Caco-2 (cell line): ENCODE results near the gene RBM5. TPM values are rescaled to one million over a fixed set of nuclear protein-coding genes. Genes with fewer than 3 reads are reported as not detected.

ENCODE experiments used
- BruUV-seq: library from RNA; stranded (reverse); fragments of 400-500 nt; replicated peaks from 2 replicates; lab custom pipeline; 2021; lab: Mats Ljungman, UMichigan
- CTCF ChIA-PET: fragments of 300-600 bp; sonication (Branson Sonifier 250); formaldehyde crosslinking; loops from one replicate; lab custom pipeline; 2022; ENCODE audit warnings: antibody characterized with exemption; lab: Charles Lee
- POLR2A ChIA-PET: fragments of 300-600 bp; sonication (Branson Sonifier 250); formaldehyde crosslinking; loops from one replicate; lab custom pipeline; 2022; ENCODE audit warnings: antibody characterized with exemption; lab: Charles Lee
- DNase-seq, 2 experiments: peaks; one replicate each; pipeline versions ENCODE4 v3.0.0 to v3.0.0-alpha.2; 2020 to 2022
- H3K27me3 ChIP-seq: replicated peaks from 2 replicates; pipeline ENCODE4 v1.6.0; 2011; ENCODE audit warnings: low read length; ENCODE audit not compliant: control insufficient read depth, insufficient read depth
- H3K36me3 ChIP-seq: 2 replicates; pipeline ENCODE4 v1.5.1; 2011; ENCODE audit warnings: low read length; ENCODE audit not compliant: control insufficient read depth, insufficient read depth
- H3K4me1 ChIP-seq: fragments of 250-450 bp; sonication (Bioruptor Pico); 2 replicates; pipeline ENCODE4 v1.5.1; 2020; ENCODE audit warnings: mild to moderate bottlenecking
- H3K4me3 ChIP-seq: 2 replicates; pipeline ENCODE4 v1.5.1; 2011; ENCODE audit warnings: low read depth, mild to moderate bottlenecking, control low read depth, low read length
- H3K9me3 ChIP-seq: fragments of 250-450 bp; sonication (Bioruptor Pico); 2 replicates; pipeline ENCODE4 v1.5.1; 2020; ENCODE audit warnings: mild to moderate bottlenecking, moderate library complexity
- H3K27ac Mint-ChIP-seq: one replicate; pipeline ENCODE4 v1.8.0; 2022; ENCODE audit warnings: mixed read lengths; ENCODE audit not compliant: unreplicated experiment
- H3K27me3 Mint-ChIP-seq: one replicate; pipeline ENCODE4 v1.8.0; 2022; ENCODE audit warnings: mixed read lengths; ENCODE audit not compliant: insufficient read depth, unreplicated experiment
- H3K36me3 Mint-ChIP-seq: one replicate; pipeline ENCODE4 v1.8.0; 2022; ENCODE audit warnings: mild to moderate bottlenecking, mixed read lengths; ENCODE audit not compliant: insufficient read depth, unreplicated experiment
- H3K4me1 Mint-ChIP-seq: one replicate; pipeline ENCODE4 v1.8.0; 2022; ENCODE audit warnings: low read depth, mixed read lengths; ENCODE audit not compliant: unreplicated experiment
- H3K4me3 Mint-ChIP-seq: one replicate; pipeline ENCODE4 v1.8.0; 2022; ENCODE audit warnings: mild to moderate bottlenecking, moderate library complexity, mixed read lengths; ENCODE audit not compliant: unreplicated experiment
- H3K9me3 Mint-ChIP-seq: one replicate; pipeline ENCODE4 v1.8.0; 2022; ENCODE audit warnings: mixed read lengths; ENCODE audit not compliant: unreplicated experiment
- intact Hi-C: fragments of 100-400 bp; cut with micrococcal nuclease; formaldehyde crosslinking; loops from one replicate; pipeline ENCODE4 v1.10.0; 2022; ENCODE audit not compliant: unreplicated experiment
- total RNA-seq: library from RNA; stranded (reverse); gene quantifications from 2 replicates; pipeline ENCODE4 v1.2.3, GENCODE V29; 2022
- TF ChIP-seq, protein P1 (sequence below), 2 experiments: fragments of 200-600 bp in 1 of 2; IDR thresholded peaks; 1 replicate in 1 of 2; 2 replicates in 1 of 2; pipeline versions ENCODE4 v1.5.1 to v1.8.0; 2011 to 2022; ENCODE audit warnings: antibody characterized with exemption in 1 of 2, control low read depth in 1 of 2, inconsistent platforms in 1 of 2, low read depth in 1 of 2, low read length in 1 of 2, mild to moderate bottlenecking in 1 of 2, moderate library complexity in 1 of 2; ENCODE audit not compliant: insufficient read depth in 1 of 2, severe bottlenecking in 1 of 2, unreplicated experiment in 1 of 2

The RBM5 gene
- total RNA-seq, 1 experiment from 2014 or later = 145 TPM

DNA sequence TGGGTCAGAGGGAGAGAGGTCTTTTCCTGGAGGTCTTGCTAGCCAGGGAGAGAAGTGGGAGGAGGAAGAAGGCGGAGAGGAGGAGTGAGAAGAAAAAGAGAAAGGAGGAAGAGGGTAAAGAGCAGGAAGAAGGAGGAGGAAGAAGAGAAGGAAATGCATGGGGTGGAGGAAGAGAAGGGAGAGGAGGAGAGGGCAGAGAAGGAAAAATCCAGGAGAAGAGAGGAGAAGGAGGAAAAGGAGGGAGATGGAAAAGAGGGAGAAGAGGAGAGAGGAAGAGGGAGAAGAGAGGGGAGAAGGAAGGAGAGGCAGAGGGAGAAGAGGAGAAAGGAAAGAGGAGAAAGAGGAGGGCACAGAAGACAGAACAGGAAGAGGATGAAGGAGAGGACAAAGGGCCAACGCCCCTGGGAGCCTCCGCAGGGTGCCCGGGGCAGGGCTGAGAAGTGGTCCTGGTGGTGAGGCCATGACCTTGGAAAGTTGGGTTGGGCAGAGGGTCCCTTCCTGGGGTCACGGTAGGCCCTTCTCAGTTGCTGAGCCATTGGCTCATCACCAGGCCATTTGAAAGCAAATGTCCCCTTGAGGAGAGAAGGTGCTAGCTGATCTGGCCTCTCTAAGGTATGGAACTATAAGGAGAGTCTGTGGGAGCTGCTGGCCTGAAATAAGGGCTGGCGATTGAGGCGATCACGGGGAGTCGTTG is 65.2 kb downstream of the RBM5 start:
- peaks cover 25% of the 10 kb centered on the region for H3K4me1 ChIP-seq
- no peaks in the 10 kb centered on the region for H3K27me3 ChIP-seq
- Mint-ChIP-seq H3K4me3 (peak overlapping the region; percentile 86), H3K27ac (no peak overlapping the region), H3K4me1 (peaks cover 40% of the 10 kb centered on the region), H3K9me3 (no peaks in the 10 kb centered on the region), H3K27me3 (no peaks in the 10 kb centered on the region), H3K36me3 (peaks cover 14% of the 10 kb centered on the region)
- ChIA-PET POLR2A (no interaction called here), CTCF (interaction anchor here (1.0 kb wide), 1 partner anchor 17 kb away, joined by 3 read pairs; no protein-coding TSS in a partner anchor)
- no peaks in the 10 kb centered on the region for H3K36me3 ChIP-seq
- BruUV-seq = no TSS peak
- peak overlapping the region; percentile 70 for H3K4me3 ChIP-seq
- H3K9me3 ChIP-seq = no peaks in the 10 kb centered on the region
- TF ChIP-seq, protein P1, sequence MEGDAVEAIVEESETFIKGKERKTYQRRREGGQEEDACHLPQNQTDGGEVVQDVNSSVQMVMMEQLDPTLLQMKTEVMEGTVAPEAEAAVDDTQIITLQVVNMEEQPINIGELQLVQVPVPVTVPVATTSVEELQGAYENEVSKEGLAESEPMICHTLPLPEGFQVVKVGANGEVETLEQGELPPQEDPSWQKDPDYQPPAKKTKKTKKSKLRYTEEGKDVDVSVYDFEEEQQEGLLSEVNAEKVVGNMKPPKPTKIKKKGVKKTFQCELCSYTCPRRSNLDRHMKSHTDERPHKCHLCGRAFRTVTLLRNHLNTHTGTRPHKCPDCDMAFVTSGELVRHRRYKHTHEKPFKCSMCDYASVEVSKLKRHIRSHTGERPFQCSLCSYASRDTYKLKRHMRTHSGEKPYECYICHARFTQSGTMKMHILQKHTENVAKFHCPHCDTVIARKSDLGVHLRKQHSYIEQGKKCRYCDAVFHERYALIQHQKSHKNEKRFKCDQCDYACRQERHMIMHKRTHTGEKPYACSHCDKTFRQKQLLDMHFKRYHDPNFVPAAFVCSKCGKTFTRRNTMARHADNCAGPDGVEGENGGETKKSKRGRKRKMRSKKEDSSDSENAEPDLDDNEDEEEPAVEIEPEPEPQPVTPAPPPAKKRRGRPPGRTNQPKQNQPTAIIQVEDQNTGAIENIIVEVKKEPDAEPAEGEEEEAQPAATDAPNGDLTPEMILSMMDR (IDR thresholded peaks at IDR 0.05; ENCODE audit: insufficient read depth in 1 of 2, low read depth in 1 of 2, low read length in 1 of 2, severe bottlenecking in 1 of 2, unreplicated experiment in 1 of 2) = no peak
- intact Hi-C loops = no loop called here
- no peak for DNase-seq

DNA sequence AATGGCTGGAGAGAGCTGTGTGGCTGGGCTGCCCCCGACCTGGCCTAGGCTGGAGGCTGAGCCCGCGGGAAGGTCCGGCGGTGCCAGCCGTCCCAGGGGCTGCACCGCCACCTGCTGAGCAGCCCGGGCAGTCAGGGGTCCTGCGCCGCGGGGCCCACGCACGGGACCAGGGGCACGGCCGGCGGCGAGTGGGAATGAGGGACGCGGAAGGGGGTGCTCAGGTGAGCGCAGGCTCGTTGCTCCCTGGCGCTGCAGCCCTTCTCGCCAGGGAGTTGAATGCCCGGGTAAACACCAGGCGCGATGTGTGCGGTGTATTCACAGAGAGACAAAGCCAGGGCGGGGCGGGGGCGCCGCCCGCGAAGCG is 65.7 kb downstream of the RBM5 start:
- Mint-ChIP-seq H3K27me3 (no peaks in the 10 kb centered on the region), H3K4me1 (peaks cover 40% of the 10 kb centered on the region), H3K4me3 (peak overlapping the region; percentile 86), H3K27ac (no peak overlapping the region), H3K36me3 (peaks cover 14% of the 10 kb centered on the region), H3K9me3 (no peaks in the 10 kb centered on the region)
- DNase-seq = no peak
- Histone ChIP-seq H3K4me1 (peaks cover 25% of the 10 kb centered on the region), H3K27me3 (no peaks in the 10 kb centered on the region), H3K36me3 (no peaks in the 10 kb centered on the region), H3K4me3 (peak overlapping the region; percentile 70), H3K9me3 (no peaks in the 10 kb centered on the region)
- BruUV-seq = no TSS peak
- ChIA-PET POLR2A (no interaction called here), CTCF (interaction anchor here (1.0 kb wide), 1 partner anchor 18 kb away, joined by 3 read pairs; no protein-coding TSS in a partner anchor)
- TF ChIP-seq, protein P1 (IDR thresholded peaks at IDR 0.05; ENCODE audit: insufficient read depth in 1 of 2, low read depth in 1 of 2, low read length in 1 of 2, severe bottlenecking in 1 of 2, unreplicated experiment in 1 of 2) = peak in 1 of 2 experiments; percentile 16
- intact Hi-C loops = no loop called here

DNA sequence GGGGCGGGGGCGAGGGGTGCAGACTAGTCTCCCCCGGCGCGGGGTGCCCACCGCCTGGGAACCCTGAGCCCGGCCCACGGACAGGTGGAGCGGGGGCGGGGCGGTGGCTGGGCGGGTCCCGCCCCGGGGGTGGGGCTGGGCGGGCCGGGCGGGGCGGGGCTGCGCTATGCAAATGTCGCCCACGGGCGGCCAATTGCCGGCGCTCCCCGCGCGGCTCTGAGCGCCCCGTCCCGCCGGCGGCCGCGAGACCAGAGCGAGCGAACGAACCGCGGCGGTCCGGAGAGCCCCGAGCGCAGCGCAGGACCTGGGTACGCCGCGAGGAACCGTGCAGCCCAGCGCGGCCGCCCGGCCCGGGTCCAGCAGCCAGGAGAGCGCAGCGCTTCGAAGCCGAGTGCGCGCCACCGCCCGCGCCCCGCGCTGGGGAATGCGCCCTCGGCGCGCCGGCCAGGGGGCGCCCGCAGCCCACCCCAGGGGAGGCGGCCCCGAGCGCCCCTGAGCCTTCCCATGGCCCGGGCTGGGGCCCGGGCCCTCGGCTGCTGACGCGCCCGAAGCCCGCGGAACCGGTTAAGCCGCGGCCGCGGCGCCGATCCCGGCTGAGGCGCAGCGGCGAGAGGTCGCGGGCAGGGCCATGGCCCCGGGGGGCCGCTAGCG is 66.2 kb downstream of the RBM5 start, which contains the start of gene SEMA3F:
TSS of gene SEMA3F (plus strand) at position 485 of the 651 bp plus-strand sequence. CDS start 4,299 bp downstream, outside the sequence.
- TF ChIP-seq, protein P1 (IDR thresholded peaks at IDR 0.05; ENCODE audit: insufficient read depth in 1 of 2, low read depth in 1 of 2, low read length in 1 of 2, severe bottlenecking in 1 of 2, unreplicated experiment in 1 of 2) = peak in 1 of 2 experiments; percentile 7
- peaks cover 38% of the 10 kb centered on the region for H3K4me1 Mint-ChIP-seq
- CTCF ChIA-PET = no interaction called here
- Histone ChIP-seq H3K4me3 (peak within 1 kb of the TSS; percentile 70), H3K4me1 (peaks cover 25% of the 10 kb centered on the region), H3K9me3 (no peaks in the 10 kb centered on the region), H3K36me3 (no peaks in the 10 kb centered on the region), H3K27me3 (no peaks in the 10 kb centered on the region)
- no peaks in the 10 kb centered on the region for H3K27me3 Mint-ChIP-seq
- H3K36me3 Mint-ChIP-seq = peaks cover 14% of the 10 kb centered on the region
- no TSS peak for BruUV-seq
- peak; percentile 67 to 83 for DNase-seq
- peak within 1 kb of the TSS; percentile 76 for H3K27ac Mint-ChIP-seq
- intact Hi-C loops = loop anchor here (1.0 kb wide), 2 partner anchors 34 kb away; no protein-coding TSS in a partner anchor
- H3K4me3 Mint-ChIP-seq = peak within 1 kb of the TSS; percentile 90
- H3K9me3 Mint-ChIP-seq = no peaks in the 10 kb centered on the region
- POLR2A ChIA-PET = no interaction called here
